Suppressor macrophage treated with lipopolysaccharide for 4 hours (primary cell): Measurements from ENCODE around the gene TMEM151A.
A peak's percentile ranks its signal among the peaks of the same experiment; 100 is the strongest.
"Not testable (repeated sequence)": the region's sequence is repeated elsewhere in the genome, so short reads cannot be mapped to it uniquely, and the experiment has no call there.

Experiments used
- DNase-seq: peaks from one replicate; pipeline ENCODE4 v3.0.0-alpha.2; 2020

TMEM151A gene

DNA sequence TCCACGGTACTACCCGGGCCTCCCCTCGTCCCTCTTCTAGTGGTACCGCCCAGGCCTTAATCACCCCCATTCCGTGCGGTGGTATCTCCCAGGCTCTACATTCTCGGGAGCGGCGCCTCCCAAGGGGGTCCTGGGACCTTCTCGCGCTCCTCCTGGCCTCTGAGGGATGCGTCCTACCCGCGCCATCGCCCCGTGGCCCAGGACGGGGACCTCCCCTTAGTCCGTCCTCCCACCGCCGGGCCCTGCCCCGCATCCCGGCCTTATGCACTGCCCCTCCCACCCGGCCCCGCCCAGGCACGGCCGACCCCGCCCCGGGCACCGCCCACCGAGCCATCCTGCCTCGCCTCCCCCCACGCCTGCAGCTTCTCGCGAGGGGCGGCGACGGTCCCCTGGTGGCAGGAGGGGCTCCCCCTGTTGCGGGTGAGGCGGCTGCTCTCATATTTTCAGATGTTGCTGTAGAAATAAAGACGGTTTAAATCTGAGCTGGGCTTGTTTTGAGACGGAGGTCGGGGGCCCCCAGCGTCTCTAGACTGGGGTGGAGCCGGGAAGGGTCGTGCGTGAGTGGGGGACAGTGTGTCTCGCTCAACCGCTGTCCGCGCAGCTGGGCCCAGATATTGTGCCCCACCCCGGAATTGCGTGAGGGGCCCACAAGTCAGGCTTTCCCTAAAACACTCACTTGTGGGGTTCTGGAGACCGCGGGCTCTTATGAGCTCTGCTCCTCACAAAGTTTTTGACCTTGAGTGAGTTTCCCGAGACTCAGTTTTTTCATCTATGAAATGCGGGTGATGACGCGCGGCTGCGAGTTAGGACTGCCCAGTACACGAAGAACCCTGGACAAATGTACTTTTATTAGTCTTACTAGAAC is 24.1 kb upstream of the TMEM151A start:
- peak; percentile 87 for DNase-seq

DNA sequence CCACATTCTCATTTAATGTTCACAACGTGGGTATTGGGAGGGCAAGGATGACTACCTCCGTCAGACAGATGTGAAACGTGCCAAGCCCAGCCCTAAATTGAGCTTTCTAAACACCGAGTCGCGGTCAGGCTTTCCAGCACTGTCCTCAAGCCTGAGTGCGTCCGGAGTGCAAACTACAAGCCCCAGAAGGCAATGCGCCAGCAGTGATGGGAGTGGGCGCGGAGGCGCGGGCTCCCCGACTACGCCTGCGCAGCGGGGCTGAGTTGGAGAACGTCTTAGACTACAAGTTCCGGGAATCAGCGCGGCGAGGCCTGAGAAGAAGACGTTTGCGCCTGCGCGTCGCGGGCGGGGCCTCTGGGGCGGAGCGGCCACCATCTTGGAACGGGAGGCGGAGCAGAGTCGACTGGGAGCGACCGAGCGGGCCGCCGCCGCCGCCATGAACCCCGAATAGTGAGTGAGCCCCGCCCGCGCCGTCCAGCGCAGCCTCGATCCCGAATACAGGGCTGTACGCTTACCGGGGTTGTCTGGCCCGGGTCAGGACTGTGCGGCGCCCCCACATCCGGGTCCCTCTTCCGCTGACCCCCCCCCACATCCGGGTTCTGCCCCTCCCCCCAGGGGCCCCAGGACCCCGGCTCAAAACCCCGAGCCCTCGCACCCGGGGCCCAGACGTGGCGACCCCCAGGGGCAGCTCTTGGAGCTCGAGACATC is 23.3 kb upstream of the TMEM151A start, which contains the start of gene RAB1B:
Gene RAB1B (plus strand): TSS at position 396 of the 708 bp plus-strand sequence. CDS start 41 bp downstream, at position 437.
- peak; percentile 100 for DNase-seq

DNA sequence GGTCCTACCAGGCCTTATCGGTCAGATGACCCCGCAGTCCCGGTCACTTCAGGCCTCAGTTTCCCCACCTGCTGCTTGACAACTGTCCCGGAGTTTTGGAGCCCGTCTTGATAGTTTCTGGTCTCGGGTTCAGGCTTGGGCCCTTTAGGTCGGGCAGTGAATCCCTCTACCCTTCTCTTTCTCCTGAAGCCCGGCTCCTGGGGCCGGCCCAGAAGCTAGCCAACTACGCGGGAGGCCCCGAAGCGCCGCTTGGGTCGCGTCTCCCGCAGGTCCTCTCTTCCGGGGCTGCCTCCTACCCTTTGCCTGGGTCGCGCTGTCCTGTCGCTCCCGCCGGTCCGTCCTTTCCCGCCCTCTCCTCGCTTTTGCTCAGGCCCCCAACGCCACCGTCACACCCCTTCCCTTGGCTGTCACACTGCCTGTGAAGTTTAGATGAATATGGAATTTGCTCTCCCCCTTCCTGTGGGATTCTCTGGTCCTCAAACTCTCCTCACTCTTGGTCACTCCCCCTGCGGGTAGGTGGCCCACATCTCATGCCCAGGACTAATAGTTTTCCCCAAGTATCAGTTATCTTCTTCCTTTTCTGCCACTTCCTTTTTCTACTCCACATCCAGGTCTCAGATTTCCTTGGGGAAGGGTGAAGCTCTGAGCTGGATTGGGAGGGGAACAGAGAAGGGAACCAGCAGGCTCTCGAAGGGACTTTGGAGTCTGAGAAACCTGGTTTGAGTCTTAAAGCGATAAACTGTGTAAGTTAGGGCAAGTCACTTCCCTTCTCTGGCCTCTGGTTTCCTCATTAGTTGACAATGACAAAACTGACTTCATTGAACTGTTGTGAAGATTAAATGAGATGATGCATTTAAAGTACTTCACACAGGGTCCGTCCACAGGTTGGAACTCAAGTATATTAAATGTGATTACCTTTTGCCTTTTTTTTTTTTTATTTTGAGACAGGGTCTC is 22.5 kb upstream of the TMEM151A start:
- peak; percentile 44 for DNase-seq

DNA sequence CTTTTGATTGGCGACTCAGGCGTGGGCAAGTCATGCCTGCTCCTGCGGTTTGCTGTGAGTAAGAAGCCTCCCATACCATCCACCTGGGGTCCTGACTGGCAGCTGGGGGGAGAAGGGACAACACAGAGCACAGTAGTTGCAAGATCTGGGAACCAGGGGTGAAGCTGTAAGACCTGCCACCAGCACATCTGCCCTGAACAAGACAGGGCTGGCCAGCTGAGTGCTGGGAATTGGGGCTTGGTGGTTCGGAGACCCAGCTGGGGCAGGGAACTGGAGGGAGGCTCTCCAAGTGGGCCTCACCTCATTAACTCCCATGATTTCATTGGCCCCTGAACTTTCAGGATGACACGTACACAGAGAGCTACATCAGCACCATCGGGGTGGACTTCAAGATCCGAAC is 19.9 kb upstream of the TMEM151A start:
- DNase-seq = no peak

DNA sequence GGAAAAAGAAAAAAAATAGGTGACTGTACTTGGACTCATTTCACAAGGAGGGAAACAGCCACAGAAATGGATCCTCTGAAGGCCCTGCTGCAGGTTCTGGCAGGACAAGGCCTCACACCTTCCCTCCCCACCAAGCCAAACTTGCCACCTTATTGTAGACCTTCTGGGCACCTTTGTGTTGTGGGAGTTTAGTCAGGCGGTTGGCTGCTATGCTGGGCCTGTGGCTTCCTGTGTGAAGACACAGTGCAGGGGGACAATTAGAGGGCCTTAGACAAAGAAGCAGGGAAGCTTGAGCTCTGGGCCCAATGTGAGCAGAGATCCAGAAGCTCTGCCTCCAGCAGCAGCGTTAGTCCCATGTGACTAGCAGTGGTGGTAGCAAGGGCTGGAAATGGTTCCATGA is 19.1 kb upstream of the TMEM151A start:
- DNase-seq = no peak

DNA sequence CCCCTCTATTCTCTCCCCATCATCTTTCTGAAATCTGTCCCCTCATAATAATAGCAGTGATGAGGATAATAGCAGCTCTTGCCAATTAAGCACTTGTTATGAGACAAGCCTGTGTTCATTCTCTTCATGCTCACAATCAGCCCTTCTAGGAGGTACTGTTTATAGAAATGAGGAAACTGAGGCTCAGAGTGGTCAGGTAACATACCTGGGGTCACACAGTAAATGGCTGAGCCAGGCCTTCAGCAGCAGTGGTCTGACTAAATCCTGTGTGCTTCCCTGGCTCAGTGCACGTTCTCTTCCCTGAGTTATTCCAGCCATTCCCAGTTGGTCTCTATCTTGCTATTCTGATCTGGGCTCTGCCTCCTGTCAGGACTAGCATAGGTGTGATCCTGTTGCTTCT is 17.5 kb upstream of the TMEM151A start:
- DNase-seq = no peak

DNA sequence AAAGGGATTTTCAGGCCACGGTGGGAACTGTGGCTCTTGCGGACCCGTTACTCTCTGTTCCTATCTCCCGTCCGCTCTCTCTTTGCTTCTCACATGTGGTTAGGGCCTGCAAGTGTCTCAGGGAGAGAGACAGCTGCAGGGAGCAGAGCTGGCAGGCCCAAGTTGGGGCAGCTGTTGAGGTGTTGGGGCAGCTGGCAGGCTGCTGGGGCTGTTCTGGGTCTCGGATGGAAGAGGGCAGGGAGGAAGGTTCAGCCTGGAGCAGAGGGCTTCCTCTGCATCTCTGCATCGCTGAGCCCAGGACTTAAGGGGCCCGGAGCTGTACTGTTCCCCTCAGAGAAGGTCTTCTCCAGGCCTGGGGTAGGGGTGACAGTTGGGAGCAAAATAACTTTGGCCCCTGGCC is 16.3 kb upstream of the TMEM151A start:
- no peak for DNase-seq

DNA sequence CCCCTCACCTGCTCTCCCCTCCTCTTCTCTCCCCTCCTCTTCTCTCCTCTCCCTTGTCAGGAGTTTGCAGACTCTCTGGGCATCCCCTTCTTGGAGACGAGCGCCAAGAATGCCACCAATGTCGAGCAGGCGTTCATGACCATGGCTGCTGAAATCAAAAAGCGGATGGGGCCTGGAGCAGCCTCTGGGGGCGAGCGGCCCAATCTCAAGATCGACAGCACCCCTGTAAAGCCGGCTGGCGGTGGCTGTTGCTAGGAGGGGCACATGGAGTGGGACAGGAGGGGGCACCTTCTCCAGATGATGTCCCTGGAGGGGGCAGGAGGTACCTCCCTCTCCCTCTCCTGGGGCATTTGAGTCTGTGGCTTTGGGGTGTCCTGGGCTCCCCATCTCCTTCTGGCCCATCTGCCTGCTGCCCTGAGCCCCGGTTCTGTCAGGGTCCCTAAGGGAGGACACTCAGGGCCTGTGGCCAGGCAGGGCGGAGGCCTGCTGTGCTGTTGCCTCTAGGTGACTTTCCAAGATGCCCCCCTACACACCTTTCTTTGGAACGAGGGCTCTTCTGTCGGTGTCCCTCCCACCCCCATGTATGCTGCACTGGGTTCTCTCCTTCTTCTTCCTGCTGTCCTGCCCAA is 15.6 kb upstream of the TMEM151A start:
- no peak for DNase-seq

DNA sequence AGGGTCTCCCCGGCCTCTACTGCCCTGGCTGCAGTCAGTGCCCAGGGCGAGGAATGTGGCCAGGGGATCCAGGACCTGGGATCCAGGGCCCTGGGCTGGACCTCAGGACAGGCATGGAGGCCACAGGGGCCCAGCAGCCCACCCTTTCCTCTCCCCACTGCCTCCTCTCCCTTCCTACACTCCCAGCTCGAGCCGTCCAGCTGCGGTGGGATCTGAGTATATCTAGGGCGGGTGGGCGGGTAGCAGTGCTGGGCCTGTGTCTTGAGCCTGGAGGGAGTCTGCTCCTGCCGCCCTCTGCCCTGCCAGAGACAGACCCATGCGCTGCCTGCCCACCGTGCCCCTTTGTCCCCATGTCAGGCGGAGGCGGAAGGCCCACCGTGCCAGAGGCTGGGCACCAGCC is 15.1 kb upstream of the TMEM151A start:
- DNase-seq = not testable (repeated sequence)

DNA sequence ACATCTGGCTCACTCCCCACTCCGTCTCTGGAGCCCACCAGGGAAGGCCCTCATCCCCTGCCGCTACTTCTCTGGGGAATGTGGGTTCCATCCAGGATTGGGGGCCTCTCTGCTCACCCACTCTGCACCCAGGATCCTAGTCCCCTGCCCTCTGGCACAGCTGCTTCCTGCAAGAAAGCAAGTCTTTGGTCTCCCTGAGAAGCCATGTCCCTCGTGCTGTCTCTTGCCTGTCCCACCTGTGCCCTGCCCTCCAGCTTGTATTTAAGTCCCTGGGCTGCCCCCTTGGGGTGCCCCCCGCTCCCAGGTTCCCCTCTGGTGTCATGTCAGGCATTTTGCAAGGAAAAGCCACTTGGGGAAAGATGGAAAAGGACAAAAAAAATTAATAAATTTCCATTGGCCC is 14.6 kb upstream of the TMEM151A start:
- not testable (repeated sequence) for DNase-seq

DNA sequence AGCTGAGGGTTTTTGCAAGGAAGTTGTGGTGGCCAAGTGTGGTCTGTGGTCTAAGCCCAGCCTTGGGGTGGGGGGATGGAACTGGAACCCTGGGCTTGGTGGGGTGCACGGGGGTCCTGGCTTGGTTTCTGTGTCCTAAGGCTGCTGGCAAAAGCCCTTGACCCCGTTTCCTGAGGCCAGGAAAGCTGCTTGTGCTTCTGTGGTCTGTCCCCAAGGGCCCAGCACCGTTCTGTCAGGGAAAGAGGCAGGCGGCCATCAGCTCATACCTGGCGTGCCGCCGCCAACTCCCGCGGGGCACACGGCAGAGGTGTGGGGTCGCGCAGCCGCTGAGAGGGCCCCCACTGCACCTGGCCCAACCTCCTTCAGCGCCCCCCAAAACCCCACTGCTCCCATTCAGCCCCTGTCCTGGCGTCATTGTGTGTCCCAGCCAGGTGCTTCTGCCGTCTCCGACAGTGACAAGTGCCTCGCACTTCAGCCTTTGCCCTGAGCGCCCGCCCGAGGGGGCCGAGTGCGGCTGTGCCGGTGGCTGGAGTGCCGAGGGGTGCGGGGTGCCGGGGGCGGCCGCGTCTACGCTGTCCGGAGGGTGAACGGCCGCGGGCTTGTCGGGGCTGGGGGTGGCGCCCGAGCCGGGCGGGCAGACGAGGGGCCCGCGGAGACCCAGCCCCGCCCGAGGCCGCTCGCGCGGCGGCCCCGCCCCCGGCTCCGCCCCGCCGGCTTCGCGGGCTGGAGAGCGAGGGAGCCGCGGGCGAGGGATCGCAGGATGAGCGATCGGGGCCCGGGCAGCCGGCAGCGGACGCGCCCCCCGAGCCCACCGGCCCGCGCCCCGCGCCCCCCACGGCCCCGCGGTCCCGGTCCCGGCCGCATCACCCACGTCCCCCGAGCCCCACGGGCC is 14.0 kb upstream of the TMEM151A start, which contains the start of gene CNIH2:
Gene CNIH2 (plus strand): TSS at position 705 of the 892 bp plus-strand sequence. CDS start 282 bp downstream, outside the sequence.
- peak; percentile 22 for DNase-seq

DNA sequence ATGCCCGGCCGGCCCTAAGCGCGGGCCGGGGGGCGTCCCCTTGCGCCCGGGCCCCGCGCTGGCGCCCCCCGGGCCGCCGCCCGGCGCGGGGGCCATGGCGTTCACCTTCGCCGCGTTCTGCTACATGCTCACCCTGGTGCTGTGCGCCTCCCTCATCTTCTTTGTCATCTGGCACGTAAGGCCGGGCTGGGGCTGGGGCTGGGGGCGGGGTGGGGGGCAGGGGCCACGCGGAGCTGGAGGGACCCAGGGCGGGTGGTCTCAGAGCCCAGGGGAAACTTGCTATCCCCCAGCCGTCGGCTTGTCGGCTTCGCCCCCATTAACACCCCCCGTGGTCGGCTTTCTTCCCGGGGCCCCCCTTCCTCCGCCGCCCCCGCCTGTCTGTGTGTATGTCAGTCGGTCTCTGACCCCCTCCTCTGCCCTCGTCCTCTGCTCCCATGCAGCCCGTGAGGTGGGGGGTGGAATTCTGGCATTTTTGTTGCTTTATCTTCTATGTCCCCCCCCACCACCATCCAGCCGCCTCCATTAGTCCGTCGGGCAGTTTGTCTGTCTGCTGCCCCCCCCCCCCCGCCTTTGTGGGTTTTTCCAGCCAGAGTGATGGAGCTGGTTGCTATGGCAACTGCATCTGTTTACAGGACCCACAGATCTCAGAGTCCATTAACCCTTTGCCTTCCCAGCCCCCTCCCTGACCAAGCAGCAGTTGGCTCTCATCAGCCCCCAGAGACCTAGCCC is 13.2 kb upstream of the TMEM151A start:
- DNase-seq = no peak

DNA sequence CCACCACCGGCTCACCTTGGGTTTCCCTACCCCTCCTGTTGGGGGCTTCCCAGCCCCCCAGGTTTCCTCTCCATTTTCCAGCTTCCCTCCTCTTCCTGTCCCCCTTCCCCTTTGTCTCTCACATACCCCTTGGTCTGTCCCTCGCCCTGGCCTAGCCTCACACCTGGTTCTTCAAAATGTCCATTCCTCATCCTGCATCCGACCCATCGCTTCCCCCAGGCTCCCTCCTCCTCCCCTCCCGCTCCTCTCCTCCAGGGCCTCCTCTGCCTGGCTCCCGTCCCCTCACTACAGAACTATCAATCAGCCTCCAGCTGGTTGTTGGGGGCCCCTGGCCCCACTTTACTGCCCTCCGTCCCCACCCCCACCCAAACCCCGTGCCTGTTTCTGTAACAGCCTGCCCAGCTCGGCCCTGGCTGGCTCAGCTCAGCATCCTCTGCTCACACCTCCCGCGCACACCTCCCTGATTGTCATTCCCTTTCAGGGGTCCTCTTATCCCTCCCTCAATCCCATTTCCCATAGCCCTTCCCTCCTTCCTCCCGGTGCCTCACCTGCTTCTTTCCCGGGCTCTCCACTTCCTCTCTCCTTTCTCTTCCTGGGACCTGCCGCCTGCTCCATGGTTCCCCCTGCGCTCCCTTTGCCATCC is 12.5 kb upstream of the TMEM151A start:
- DNase-seq = no peak

DNA sequence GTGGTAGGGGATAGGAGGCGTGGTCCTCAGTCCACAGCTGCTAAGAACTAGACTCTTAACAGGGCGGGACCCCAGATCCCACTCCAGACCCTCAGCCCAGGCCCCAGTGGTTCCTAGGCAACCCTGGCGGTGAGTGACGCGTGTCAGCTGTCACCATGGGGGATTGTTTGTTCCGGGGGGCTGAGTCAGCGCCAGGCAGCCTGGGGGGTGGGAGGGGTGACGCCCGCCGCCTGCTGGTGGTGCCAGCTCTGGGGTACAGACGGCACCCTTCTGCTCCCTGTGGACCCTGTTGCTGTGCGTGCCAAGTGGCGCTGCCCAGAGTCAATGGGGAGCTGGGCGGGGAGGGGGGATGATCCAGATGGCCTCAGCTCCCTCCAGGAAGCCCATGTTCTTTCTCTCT is 11.3 kb upstream of the TMEM151A start:
- no peak for DNase-seq

DNA sequence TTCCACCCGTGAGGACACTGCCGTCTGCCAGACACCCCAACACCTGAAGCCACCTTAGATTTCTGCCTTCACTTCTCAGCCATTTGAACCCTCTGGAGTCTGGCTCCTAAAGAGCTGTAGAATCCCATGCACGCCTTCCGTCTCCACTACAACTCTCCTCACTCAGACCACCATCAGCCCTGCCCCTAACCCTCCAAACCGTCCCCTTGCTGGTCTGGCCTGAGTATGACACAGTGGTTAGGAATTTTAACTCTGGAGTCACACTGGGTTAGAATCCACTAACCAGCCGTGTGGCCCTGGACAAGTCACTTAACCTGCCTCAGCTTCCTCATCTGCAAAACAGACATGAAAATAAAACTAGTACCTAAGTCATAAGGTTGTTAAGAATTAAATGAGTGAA is 10.7 kb upstream of the TMEM151A start:
- DNase-seq = no peak

DNA sequence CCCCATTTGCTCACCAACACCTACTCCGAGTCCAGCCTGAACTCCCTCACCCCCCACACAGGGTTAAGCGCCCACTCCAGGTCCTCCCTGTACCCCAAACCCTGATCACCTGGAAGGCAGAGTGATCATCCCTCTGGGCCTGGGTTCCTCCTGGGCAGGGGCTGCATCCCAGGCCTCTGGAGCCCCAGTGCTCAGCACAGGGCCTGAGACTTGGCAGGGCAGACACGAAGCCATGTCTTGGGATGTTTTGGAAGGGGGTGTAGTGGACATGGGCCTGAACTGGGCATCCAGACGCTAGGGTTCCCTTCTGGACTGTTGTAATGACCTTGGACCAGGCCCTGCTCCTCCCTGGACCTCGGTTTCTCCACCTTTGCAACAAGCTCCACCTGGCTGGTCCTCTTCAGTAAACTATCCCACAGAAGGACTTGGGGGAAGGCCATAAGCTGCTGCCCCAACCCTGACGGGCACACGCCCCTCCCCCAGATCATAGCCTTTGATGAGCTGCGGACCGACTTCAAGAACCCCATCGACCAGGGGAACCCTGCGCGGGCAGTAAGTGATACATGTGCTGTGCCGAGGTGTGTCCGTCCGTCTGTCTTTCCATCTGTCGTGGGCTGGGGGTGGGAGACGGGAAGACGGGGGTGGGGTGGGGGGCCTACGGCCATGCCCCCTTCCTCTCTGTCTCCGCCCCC is 9.8 kb upstream of the TMEM151A start:
- DNase-seq = no peak

DNA sequence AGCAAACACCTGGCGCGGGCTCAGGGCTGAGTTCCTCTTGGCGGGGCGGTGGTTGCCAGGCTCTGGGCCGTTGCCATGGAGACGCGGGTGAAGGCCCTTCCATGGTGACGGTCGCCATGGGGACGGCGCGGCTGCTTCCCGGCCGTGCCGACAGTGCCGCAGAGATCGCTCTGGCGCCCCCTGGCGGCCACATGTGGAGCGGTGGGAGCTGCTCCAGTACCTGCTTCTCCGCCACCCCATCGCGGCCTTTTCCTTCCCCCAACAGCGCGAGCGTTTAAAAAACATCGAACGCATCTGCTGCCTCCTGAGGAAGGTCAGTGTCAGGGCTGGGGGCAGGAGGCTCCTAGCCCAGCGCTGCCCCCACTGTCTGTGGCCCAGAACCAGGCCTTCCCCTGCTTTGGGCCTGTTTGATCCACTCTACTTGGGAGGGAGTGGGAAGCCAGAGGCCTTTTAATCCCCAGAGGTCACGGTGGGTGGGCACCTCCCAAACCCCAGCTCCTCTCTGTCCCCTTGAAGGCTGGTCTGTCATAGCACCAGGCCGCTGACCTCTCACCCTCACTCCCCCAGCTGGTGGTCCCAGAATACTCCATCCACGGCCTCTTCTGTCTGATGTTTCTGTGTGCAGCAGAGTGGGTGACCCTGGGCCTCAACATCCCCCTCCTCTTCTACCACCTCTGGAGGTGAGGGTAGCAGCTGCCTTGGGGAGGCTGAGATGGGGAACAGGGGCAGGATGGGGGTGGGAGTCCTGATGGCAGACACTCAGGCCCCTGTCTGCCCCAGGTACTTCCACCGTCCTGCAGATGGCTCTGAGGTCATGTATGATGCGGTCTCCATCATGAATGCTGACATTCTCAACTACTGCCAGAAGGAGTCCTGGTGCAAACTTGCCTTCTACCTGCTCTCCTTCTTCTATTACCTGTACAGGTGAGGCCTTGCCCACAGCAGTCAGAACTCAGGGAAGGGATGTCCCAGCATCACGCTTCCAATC is 8.9 kb upstream of the TMEM151A start:
- peak; percentile 97 for DNase-seq

DNA sequence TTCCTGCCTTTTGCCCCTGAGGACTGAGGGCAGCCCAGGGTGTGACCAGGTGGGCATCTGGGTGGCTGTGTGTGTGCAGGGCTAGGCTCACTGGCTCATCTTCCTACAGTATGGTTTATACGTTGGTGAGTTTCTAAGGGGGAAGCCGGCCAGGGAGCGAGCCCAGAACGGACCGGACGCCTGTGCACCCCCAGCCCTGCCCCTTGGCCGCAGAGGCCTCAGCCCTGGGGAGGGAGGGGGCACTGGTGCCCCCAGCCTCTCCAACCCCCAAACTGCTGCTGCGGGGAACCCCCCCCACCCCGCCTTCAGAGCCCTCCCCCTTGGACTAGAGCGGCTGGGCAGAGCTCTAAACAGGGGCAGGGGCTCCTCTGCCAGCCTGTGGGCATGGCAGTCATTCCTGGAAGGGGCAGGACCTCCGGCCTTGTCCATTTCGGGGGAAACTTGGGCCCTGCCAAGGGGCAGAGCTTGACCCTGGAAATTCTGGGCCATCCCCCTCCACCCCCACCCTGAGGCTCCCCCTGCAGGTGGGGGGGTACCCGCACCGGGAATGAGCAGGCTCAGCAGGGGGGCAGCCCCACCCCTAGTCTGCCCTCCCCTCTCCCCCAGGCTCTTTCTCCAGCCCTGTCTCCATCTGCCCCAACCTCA is 8.1 kb upstream of the TMEM151A start:
- no peak for DNase-seq
